HPDE6-E6E7 (cell line): ENCODE data around the gene EPPIN.
"Not testable (repeated sequence)": the region's sequence is repeated elsewhere in the genome, so short reads cannot be mapped to it uniquely, and the experiment has no call there.

ENCODE experiments used
- DNase-seq: peaks from one replicate; pipeline ENCODE4 v3.0.0; 2011; ENCODE audit warnings: missing footprints; ENCODE audit errors: extremely low spot score

EPPIN gene

DNA sequence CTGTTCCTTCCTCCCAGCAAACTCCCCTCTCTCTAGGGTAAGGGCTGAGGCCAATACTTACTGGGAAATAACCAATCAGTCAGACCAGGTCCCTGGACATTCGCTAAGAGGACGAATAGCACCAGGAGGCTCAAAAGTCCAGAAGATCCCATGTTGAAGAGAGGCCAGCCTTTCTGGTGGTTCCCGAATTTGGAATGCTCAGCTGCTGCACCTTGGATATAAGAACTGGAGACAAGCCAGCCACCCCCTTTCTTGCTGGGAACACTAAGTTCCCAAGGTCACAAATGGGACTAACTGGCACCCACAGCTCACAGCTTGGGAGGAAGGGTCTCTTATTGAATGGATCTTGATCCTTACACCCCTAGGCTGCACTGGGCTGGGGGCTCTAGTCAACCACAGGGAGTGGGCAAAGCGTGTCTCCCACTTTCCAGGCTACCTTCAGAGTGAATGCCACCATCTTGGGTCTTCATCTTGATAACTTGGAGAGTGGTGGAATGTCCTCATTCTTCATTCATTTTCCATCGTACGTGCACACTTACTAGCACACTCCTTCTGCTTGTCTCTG lies at the start of gene EPPIN:
TSS of gene EPPIN (minus strand) at position 196 of the 565 bp plus-strand sequence. CDS start at position 152, 44 bp downstream.
- DNase-seq, result no peak

DNA sequence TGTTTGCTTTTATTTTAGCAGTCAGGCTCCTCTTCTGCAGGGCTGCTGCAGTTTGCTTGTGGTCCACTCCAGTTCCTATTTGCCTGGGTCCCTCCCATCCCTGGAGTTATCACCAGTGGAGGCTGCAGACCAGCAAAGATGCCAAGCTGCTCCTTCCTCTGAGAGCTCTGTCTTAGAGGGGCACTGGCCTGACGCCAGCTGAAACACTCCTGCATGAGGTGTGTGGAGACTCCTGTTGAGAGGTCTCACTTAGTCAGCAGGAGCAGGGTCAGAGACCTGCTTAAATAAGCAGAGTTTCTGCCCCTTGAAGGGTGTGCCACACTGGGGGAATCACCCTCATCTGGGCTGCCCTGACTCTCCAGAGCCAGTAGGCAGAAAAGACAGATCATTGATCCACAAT lies 48.0 kb upstream of the EPPIN start:
- DNase-seq, result no peak

- no peak for DNase-seq
These were observed 46.3 kb upstream of the EPPIN start for GRCh38 chr20:45593498-45593897.

GRCh38 chr20:45592574-45593189 lies 45.5 kb upstream of the EPPIN start:
- DNase-seq, result no peak

- no peak for DNase-seq
These were observed 42.5 kb upstream of the EPPIN start for GRCh38 chr20:45589725-45590124.

GRCh38 chr20:45588800-45589199 lies 41.6 kb upstream of the EPPIN start:
- DNase-seq, result no peak

DNA sequence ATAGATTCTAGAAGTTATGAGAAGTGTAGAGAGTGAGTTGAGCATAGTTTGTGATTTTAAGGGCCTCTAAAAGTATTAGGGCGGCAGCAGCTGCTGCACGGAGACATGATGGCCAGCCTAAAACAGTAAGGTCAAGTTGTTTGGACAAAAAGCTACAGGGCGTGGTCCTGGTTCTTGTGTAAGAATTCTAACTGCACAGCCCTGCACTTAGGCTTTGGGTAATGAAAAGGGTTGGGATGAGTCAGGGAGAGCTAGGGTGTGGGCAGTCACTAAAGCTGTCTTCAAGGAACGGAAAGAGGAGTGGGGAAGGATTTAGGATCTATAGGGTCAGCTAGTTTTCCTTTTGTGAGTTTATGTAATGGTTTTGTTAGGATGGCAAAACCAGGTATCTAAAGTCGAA lies 38.8 kb upstream of the EPPIN start:
- DNase-seq, result not testable (repeated sequence)

DNA sequence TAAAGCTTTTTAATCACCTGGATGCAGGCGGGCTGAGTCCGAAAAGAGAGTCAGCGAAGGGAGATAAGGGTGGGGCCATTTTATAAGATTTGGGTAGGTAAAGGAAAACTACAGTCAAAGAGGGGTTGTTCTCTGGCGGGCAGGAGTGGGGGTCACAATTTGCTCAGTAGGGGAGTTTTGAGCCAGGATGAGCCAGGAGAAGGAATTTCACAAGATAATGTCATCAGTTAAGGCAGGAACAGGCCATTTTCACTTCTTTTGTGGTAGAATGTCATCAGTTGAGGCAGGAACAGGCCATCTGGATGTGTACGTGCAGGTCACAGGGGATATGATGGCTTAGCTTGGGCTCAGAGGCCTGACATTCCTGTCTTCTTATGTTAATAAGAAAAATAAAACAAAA lies 37.1 kb upstream of the EPPIN start:
- not testable (repeated sequence) for DNase-seq

DNA sequence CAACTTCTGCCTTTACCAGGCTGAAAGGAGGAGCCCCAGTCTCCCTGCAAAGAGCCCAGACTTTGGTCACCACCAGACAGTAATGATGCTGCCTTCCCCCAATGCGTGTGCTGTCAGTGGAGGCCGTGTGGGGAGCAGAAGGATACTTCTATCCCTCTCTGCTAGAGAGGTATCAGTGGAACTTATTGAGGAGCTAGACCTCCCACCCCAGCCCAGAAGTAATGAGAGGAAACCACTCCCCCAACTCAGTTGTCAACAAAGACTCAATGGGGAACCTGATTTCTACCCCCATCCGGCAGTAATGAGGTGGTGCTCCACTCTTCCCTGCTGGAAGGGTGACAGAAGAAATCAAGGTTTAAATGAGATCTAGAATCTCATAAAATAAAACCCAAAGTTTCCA lies 36.3 kb upstream of the EPPIN start:
- DNase-seq, result no peak

GRCh38 chr20:45581702-45582101 lies 34.5 kb upstream of the EPPIN start:
- no peak for DNase-seq

DNA sequence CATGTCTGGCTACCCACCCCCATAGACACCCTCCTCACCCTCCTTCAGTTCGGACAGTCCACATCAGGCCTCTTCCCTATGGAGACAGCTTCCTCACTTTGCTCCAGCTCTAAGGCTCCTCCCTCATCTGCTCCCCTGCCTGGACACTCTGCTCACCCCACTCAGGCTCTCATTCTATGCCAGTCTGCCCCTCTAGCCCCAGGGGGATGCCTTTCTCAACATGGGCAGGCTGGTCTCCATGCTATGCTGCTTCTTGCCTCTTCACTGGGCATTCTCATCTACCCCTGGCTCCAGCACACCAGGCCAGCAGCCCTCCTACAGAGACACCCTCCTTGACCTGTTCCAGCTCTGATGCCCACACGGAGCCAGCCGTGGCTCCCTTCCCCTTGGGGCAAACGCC lies 32.0 kb upstream of the EPPIN start, which contains the start of gene WFDC8:
TSS of gene WFDC8 (minus strand) at position 101 of the 400 bp plus-strand sequence. CDS start at position 64, 37 bp downstream.
- DNase-seq, result no peak

DNA sequence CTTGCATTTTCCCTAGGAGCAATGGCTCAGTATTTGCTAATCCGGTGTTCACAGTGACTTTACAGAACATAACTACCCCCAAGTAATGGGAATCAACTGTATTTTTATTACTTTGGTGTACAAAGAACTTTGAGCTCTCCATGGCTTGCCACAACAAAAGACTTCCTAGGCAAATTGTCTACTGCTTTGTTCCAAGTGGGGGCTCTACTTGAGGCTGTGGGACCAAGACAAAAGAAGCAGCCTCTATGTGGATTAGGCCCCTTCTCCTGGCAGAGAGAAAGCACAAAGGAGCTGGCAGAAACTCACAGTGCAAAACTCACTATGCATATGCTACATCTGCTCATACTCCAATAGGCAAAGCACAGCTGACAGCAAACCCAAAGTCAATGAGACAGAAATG lies 31.0 kb upstream of the EPPIN start:
- no peak for DNase-seq

DNA sequence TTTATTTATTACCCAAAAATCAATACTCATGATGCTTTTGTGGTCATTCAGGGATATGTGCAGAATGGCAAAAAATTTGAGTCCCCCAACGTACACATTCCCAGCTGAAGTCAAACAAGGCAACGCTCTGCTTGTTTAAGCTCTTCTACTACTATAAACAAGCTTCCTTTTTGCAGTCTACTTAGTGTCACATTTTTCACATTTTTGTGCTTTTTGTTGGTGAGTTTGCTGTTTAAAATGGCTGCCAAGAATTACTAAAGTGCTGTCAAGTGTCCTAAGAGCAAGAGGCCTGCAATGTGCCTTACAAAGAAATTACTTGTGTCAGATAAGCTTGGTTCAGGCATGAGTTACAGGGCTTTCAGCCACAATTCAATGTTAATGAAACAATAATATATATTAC lies 29.8 kb upstream of the EPPIN start:
- no peak for DNase-seq

- DNase-seq, result no peak
These were observed 28.7 kb upstream of the EPPIN start for GRCh38 chr20:45575931-45576330.

DNA sequence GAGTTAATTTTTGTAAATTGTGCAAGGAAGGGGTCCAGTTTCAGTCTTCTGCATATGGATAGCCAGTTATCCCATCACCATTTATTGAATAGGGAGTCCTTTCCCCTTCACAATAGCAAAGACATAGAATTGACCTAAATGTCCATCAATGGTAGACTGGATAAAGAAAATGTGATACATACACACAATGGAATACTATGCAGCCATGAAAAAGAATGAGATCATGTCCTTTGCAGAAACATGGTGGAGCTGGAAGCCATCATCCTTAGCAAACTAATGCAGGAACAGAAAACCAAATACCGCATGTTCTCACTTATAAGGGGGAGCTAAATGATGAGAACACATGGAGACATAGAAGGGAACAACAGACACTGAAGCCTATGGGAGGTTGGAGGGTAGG lies 22.4 kb upstream of the EPPIN start:
- DNase-seq, result not testable (repeated sequence)

DNA sequence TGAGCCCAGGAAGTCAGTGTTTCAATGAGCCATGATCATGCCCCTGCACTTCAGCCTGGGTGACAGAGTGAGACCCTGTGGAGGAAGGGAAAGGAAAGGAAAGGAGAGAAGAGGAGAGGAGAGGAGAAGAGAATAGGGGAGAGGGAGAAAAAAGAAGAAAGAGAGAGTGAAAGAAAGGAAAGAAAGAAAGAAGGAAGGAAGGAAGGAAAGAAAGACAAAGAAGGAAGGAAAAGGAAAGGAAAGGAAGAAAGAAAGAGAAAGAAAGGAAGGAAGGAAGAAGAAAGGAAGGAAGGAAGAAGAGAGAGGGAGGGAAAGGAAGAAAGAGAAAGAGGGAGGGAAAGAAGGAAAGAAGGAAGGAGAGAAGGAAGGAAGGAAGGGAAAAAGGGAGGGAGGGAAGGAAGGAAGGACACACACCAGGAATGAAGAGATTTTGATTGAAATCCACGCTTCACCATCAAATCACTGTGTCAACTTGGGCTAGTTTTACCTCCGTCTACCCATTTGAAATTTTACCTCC lies 17.6 kb upstream of the EPPIN start:
- no peak for DNase-seq

DNA sequence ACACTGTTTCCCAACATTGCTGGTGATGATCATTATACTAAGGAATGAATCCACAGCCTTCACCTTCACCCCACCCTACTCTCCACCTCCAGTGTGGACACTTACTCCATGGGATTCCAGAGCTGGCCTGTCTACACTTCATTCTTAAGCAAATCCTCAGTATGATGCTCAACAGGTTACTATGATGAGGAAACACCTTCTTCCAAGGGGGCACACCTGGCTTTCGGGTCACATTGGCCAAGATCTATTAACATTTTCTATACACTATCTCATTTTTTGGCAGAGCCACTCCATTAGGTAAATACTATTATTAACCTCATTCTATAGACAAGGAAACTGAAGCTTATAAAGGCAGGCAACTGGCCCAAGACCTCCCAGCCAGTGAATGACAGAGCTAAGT lies 8.0 kb upstream of the EPPIN start:
- no peak for DNase-seq

GRCh38 chr20:45552456-45552855 lies 5.3 kb upstream of the EPPIN start:
- DNase-seq, result no peak

DNA sequence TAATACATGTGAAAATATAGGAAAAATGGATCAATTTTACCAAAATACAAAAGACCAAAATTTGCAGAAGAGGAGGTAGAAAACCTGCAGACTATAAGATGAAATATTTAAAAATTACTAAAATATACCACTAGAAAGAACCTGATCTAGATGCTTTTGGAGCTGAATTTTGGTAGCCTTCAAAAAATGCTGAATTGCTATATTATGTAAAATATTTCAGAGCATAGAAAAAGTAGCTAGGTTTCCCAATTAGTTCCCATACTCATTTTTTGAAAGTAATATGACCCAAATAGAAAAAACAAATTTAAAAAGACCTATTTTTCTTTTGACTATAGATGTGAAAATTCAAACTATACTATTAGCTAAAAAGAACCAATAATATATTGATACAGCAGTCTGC lies 3.6 kb upstream of the EPPIN start:
- no peak for DNase-seq

DNA sequence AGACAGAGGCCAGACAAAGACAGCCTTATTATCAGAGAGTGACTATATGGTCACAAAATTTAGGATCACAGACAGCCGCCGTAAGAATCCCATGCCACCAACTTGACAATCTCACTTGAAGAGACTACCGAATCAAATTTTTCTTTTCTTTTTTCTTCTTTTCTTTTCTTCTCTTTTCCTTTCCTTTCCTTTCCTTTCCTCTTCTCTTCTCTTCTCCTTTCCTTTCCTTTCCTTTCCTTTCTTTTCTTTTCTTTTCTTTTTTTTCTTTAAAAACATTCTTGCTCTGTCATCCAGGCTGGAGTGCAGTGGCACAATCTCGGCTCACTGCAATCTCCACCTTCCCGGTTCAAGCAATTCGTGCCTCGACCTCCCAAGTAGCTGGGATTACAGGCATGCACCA lies 1.2 kb upstream of the EPPIN start:
- DNase-seq, result no peak

DNA sequence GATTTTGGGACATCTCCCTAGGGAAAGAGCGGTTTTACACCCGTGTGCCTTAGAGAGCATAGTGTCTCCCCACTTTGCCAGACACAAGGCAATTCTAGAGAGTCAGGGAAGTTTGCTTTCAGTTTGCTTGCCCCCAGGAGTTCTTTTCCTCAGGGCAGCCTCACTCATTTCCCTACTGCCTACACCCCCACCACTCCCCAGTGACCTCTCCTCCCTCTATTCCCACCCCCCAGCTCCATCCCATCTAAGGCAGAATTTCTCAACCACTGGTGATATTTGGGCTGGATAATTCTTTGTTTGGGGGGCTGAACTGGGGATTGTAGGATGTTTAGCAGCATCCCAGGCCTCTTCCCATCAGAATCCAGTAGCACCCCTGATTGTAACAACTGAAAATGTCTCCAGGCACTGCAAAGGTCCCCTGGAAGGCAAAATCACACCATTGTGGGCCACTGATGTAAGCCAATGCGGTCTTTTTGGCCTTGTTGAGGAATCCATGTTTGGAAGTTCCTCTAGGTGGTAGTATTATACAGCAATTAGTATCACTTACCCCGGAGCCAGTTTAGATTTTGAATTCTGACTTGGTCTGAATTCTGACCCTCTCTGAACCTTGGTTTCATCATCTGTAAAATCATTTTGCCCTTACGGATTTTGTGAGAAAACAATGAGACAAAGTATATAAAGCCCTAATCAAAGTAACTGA lies 1.3 kb downstream of the EPPIN start:
- peak; percentile 66 for DNase-seq

DNA sequence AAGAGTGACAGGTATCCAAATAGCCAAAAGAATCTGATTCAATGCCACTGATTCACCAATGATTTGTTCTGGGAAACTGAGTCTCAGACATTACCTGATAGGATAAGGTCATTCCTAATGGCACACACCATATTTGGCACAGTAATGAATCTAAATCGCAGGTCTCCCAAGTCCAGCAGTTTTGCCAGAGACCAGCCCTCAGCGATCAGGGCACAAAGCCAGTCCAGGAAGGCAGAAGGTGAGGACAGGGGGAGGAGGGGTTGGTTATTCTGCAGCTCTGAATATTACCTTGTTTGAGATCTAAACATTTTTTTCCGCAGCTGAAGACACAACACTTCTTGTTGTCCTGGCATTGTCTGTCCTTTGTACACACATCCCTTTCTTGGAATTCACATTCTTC lies 1.9 kb downstream of the EPPIN start:
- DNase-seq, result no peak

DNA sequence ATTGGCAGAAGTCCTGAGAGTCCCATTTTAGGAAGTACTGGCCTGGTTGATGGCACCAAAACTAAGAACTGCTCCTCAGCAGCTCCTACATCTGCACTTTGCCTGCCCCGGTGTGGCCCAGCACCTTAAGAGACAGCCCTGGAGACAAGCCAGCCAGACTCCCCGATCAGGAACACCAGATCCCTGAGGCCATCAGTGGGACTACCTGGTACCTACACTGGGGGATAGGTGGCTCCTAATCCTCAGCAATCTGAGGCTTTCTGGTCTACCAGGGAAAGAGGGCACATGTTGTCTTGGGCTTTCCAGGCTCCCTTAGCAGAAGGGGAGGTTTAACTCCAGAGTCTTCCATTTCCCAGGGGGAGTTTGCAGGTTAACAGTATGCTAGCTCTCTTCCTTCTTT lies 7.8 kb downstream of the EPPIN start, which contains the start of gene WFDC6:
TSS of gene WFDC6 (minus strand) at position 101 of the 400 bp plus-strand sequence. CDS start at position 26, 75 bp downstream.
- no peak for DNase-seq
